GM18498 (cell line): ENCODE data around the gene FBXO30.

Experiments used
- ATAC-seq: cut with Tn5 transposase; IDR thresholded peaks from one replicate; pipeline ENCODE4 v1.9.1; 2021; ENCODE audit warnings: mild to moderate bottlenecking, moderate library complexity; ENCODE audit not compliant: unreplicated experiment

The FBXO30 gene

GRCh38 chr6:145814501-145815308 lies at the start of gene FBXO30:
Gene FBXO30, minus strand, starts transcription at chr6:145814795. Its CDS starts 8,390 bp downstream, at chr6:145806405.
- peak; percentile 83 for ATAC-seq

GRCh38 chr6:145863988-145864616 lies 49.5 kb upstream of the FBXO30 start:
- peak; percentile 38 for ATAC-seq

- ATAC-seq: no peak
Observed at GRCh38 chr6:145863366-145863765, 48.8 kb upstream of the FBXO30 start.

- ATAC-seq: no peak
Observed at GRCh38 chr6:145860562-145860961, 46.0 kb upstream of the FBXO30 start.

- ATAC-seq: no peak
Observed at GRCh38 chr6:145850671-145851070, 36.1 kb upstream of the FBXO30 start.

- ATAC-seq: no peak
Observed at GRCh38 chr6:145848541-145848940, 33.9 kb upstream of the FBXO30 start.

GRCh38 chr6:145845557-145845956 lies 31.0 kb upstream of the FBXO30 start:
- ATAC-seq: no peak

- ATAC-seq: no peak
Observed at GRCh38 chr6:145844933-145845540, 30.4 kb upstream of the FBXO30 start.

GRCh38 chr6:145842693-145843546 lies 28.3 kb upstream of the FBXO30 start:
- ATAC-seq: no peak

GRCh38 chr6:145841668-145842067 lies 27.1 kb upstream of the FBXO30 start:
- no peak for ATAC-seq

GRCh38 chr6:145839653-145840052 lies 25.1 kb upstream of the FBXO30 start:
- ATAC-seq: no peak

GRCh38 chr6:145838305-145838704 lies 23.7 kb upstream of the FBXO30 start:
- no peak for ATAC-seq

- ATAC-seq: no peak
Observed at GRCh38 chr6:145836772-145837171, 22.2 kb upstream of the FBXO30 start.

GRCh38 chr6:145836170-145836569 lies 21.6 kb upstream of the FBXO30 start:
- ATAC-seq: peak; percentile 75

GRCh38 chr6:145830612-145831011 lies 16.0 kb upstream of the FBXO30 start:
- ATAC-seq: no peak

- no peak for ATAC-seq
Observed at GRCh38 chr6:145829950-145830349, 15.4 kb upstream of the FBXO30 start.

GRCh38 chr6:145829102-145829501 lies 14.5 kb upstream of the FBXO30 start:
- no peak for ATAC-seq

- ATAC-seq: no peak
Observed at GRCh38 chr6:145824344-145824743, 9.7 kb upstream of the FBXO30 start.

GRCh38 chr6:145823328-145823944 lies 8.8 kb upstream of the FBXO30 start:
- ATAC-seq: no peak

GRCh38 chr6:145822456-145822855 lies 7.9 kb upstream of the FBXO30 start:
- no peak for ATAC-seq

- ATAC-seq: no peak
Observed at GRCh38 chr6:145819994-145820393, 5.4 kb upstream of the FBXO30 start.
